ENCODE results near the gene ZNF185. TPM values are rescaled to one million over a fixed set of nuclear protein-coding genes. Genes with fewer than 3 reads are reported as not detected.

Gene ZNF185
- 1 to 10 TPM; 1.4 to 2.4 (median 1.4) TPM for total RNA-seq
- polyA plus RNA-seq, result 0.86 TPM
- long read RNA-seq, donor 1, partial matches to known transcripts, result 1 of 3 reads
- long read RNA-seq, donor 1, other reads (novel, unspliced or antisense), result 1 of 3 reads
- long read RNA-seq, donor 2, partial matches to known transcripts, result 0 of 1 reads
- long read RNA-seq, donor 2, other reads (novel, unspliced or antisense), result 1 of 1 reads
- long read RNA-seq, donor 3, partial matches to known transcripts, result 0 of 5 reads
- long read RNA-seq, donor 3, other reads (novel, unspliced or antisense), result 3 of 5 reads
- long read RNA-seq, donor 4, full-length matches to known transcripts, result 1 of 3 reads
- long read RNA-seq, donor 4, partial matches to known transcripts, result 0 of 3 reads
- long read RNA-seq, donor 4, other reads (novel, unspliced or antisense), result 2 of 3 reads

DNA sequence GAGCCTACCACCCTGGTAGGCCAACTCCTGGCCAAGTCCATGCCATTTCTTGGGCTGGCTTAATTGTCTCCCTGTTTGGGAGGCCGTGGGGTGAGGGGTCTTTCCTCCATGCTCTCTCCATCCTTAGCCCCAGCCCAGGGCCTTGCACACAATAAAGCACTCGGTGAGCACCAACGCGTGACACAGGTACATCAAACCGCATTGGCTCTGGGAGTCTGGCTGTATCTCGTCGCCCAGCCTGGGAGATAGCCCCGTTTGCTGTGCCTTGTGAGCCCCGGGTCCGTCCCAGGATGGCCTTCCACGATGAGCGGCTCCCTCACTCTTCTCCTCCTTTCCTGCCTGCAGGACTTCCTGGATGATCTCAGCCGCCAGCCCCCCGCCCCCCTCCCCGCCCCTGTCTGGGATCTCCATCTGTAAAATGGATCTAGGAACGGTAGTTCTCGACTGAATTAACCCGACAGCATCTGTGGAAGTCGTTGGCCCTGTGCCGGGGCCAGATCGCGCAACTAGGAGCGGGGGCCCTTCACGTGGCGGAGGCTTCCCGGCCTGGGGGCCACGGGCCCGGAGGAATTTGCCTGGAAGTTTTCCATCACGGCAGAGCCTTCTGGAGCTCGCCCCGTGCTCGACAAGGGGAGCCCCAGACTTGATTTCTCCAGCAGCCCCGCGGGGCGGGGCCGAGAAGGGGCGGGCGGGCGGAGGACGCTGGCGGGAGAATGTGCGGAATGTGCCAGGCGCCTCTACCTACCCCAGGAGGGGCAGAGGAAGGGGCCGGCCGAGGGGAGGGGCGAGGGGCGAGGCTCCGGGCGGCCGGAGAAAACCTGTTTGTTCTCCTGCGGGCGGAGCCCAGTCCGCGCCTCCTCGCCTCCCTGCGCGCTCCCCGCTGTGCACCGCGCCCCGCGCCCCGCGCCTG is at the start of gene ZNF185:
TSS of gene ZNF185 (plus strand) at position 846 of the 910 bp plus-strand sequence. CDS start 16,423 bp downstream, outside the sequence.
- Histone ChIP-seq H3K4me1 (ENCODE audit: control insufficient read depth, insufficient read depth, low read length) (no peaks in the 10 kb centered on the region), H3K4me3 (ENCODE audit: low read length) (peak within 1 kb of the TSS; percentile 51), H3K9me3 (ENCODE audit: control insufficient read depth, low read length) (no peaks in the 10 kb centered on the region), H3K27me3 (ENCODE audit: control insufficient read depth, insufficient read depth) (no peaks in the 10 kb centered on the region), H3K27ac (ENCODE audit: low read length) (no peak within 1 kb of the TSS)
- intact Hi-C loops (cut with DNase I), result no loop called here
- 18% methylated on average over 50 of the region's 64 CpGs for WGBS
- DNase-seq (peak in 1 of 3 donors; percentile 55), ATAC-seq (no peak)

DNA sequence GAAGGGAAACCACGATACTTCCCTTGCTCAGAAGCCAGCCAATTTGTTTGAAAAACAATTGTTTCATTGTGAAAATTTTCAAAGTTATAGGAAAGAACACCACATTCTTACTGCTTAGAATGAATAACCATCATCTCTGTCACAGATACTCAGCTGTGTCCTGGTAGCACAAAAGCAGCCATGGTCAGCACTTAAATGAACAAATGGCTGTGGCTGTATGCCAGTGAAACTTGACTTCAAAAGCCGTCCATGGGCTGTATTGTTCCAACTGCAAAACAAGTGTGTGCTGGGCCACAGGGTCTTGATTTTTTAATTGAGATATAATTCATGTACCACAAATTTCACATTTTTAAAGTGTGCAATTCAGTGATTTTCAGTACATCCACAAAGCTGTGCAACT is 47.4 kb upstream of the ZNF185 start:
- DNase-seq (no peak), ATAC-seq (no peak)
- Histone ChIP-seq H3K9me3 (ENCODE audit: control insufficient read depth, low read length) (no peaks in the 10 kb centered on the region), H3K27ac (ENCODE audit: low read length) (no peak overlapping the region), H3K4me1 (ENCODE audit: control insufficient read depth, insufficient read depth, low read length) (peaks cover 1% of the 10 kb centered on the region), H3K27me3 (ENCODE audit: control insufficient read depth, insufficient read depth) (no peaks in the 10 kb centered on the region), H3K4me3 (ENCODE audit: low read length) (no peak overlapping the region)
- WGBS, result 65% methylated on average over 2 of the region's 2 CpGs
- intact Hi-C loops (cut with DNase I), result no loop called here

DNA sequence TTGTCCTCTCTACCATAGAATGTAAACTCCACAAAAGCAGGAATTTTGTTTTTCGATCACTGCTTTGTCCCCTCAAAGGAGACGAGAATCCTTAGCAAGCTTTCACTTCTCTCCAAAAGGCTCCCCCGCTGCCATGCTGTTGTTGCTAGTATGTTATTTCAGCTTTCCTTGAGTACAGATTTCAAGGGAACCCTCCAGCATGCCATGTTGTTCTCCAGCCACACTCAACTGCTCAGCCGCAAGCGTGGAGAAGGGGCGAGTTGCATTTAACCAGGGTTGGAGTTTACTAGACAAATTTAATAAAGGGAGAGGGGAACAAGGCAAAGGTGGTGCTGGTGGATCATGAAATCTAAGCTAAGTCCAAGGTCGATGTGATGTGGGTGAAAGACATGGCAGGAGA is 43.9 kb upstream of the ZNF185 start:
- ATAC-seq, result no peak
- no peak for DNase-seq
- H3K4me3 ChIP-seq (ENCODE audit: low read length), result no peak overlapping the region
- no peaks in the 10 kb centered on the region for H3K27me3 ChIP-seq (ENCODE audit: control insufficient read depth, insufficient read depth)
- intact Hi-C loops (cut with DNase I), result no loop called here
- peaks cover 1% of the 10 kb centered on the region for H3K4me1 ChIP-seq (ENCODE audit: control insufficient read depth, insufficient read depth, low read length)
- 95% methylated on average over 7 of the region's 7 CpGs for WGBS
- H3K9me3 ChIP-seq (ENCODE audit: control insufficient read depth, low read length), result no peaks in the 10 kb centered on the region
- no peak overlapping the region for H3K27ac ChIP-seq (ENCODE audit: low read length)

DNA sequence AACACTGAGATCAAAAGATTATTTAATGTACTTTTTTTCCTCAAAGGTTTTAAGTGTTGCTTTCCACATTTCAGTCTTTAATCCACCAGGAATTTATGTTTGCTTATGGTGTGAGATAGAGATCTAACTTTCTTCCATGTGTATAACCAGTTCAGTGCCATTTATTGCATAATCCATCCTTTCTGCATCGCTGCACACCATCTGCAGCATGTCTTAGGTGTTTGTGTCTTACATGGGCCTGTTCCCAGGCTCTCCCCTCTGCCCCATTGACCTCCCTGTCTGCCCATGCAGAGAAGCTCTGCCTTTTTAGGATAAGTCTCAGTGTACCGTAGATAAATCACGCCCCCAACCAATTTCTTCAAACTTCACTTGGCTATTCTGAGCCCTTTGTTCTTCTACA is 36.8 kb upstream of the ZNF185 start:
- 73% methylated on average over 3 of the region's 3 CpGs for WGBS
- Histone ChIP-seq H3K9me3 (ENCODE audit: control insufficient read depth, low read length) (no peaks in the 10 kb centered on the region), H3K4me3 (ENCODE audit: low read length) (no peak overlapping the region), H3K27ac (ENCODE audit: low read length) (no peak overlapping the region), H3K27me3 (ENCODE audit: control insufficient read depth, insufficient read depth) (no peaks in the 10 kb centered on the region), H3K4me1 (ENCODE audit: control insufficient read depth, insufficient read depth, low read length) (no peaks in the 10 kb centered on the region)
- intact Hi-C loops (cut with DNase I), result no loop called here
- ATAC-seq (no peak), DNase-seq (no peak)

DNA sequence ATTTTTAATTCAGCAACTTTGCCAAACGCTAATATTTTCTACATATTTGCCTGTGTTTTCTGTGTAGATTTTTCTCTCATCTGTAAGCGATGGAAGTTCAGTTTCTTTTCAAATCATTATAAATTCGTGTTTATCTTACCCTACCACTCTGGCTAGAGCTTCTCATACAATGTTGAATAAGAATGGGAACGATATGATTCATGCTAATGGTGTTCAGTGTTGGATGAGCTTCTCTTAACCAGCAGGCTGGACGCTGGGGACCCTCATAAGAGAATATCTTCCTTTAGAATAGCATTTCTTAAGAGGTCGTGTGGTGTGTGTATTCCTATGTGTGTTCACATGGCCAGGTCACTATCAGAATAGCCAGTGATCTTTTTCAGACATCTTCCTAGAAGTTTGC is 36.0 kb upstream of the ZNF185 start:
- Histone ChIP-seq H3K4me3 (ENCODE audit: low read length) (no peak overlapping the region), H3K9me3 (ENCODE audit: control insufficient read depth, low read length) (no peaks in the 10 kb centered on the region), H3K27ac (ENCODE audit: low read length) (no peak overlapping the region), H3K4me1 (ENCODE audit: control insufficient read depth, insufficient read depth, low read length) (no peaks in the 10 kb centered on the region), H3K27me3 (ENCODE audit: control insufficient read depth, insufficient read depth) (no peaks in the 10 kb centered on the region)
- WGBS, result 83% methylated on average over 6 of the region's 6 CpGs
- no peak for ATAC-seq
- intact Hi-C loops (cut with DNase I), result no loop called here
- no peak for DNase-seq

DNA sequence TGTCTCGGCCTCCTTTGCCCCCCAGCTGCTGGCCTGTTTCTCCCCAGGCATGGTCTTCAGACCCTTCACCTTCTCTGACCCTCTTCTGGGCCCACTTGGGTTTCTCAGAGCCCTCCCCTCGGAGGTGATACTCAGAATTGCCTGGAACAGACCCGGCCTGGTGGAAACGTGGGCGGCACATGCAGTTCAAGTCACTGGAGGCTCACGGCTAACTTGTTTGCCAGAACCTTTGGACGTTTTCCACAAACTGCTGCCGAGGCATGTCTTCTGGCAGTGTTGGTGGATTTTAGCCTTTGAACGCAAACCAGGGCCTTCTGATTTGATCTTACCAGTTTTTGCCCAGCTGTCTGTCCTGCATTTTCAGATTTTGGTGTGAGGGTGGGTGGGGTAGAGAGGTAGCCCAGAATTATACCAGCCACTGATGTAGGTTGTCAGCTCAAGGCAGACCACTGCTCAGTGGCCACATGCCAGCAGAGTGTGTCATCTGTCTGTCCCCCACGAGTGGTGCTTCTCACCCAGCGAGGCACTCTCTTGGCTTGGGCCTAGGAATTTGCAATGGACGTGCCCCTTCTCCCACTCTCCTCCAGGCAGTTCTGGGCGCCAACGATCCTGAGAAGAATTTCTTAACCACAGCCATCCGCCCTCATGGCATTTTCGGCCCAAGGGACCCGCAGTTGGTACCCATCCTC is 32.5 kb upstream of the ZNF185 start:
- peak in 2 of 3 donors; percentile 24 to 69 for DNase-seq
- H3K9me3 ChIP-seq (ENCODE audit: control insufficient read depth, low read length), result no peaks in the 10 kb centered on the region
- peak in 1 of 2 donors; percentile 40 for ATAC-seq
- H3K27me3 ChIP-seq (ENCODE audit: control insufficient read depth, insufficient read depth), result no peaks in the 10 kb centered on the region
- no peak overlapping the region for H3K27ac ChIP-seq (ENCODE audit: low read length)
- no peaks in the 10 kb centered on the region for H3K4me1 ChIP-seq (ENCODE audit: control insufficient read depth, insufficient read depth, low read length)
- intact Hi-C loops (cut with DNase I), result no loop called here
- 80% methylated on average over 17 of the region's 17 CpGs for WGBS
- no peak overlapping the region for H3K4me3 ChIP-seq (ENCODE audit: low read length)

DNA sequence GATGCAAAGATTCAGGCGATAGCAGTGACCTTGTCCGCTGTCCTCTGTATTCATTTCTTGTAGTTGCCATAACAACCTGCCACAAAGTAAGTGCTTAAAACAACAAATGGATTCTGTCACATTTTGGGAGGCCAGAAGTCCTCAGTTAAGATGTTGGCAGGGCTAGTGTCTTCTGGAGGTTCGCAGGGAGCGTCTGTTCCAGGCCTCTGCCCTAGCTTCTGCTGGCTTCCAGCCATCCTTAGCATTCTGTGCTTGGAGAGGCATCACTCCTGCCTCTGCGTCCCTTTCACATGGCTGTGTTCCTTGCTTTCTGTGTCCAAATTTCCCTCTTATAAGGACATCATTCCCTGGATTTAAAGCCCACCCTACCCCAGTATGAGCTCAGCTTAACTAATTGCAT is 31.5 kb upstream of the ZNF185 start:
- no peak for ATAC-seq

DNA sequence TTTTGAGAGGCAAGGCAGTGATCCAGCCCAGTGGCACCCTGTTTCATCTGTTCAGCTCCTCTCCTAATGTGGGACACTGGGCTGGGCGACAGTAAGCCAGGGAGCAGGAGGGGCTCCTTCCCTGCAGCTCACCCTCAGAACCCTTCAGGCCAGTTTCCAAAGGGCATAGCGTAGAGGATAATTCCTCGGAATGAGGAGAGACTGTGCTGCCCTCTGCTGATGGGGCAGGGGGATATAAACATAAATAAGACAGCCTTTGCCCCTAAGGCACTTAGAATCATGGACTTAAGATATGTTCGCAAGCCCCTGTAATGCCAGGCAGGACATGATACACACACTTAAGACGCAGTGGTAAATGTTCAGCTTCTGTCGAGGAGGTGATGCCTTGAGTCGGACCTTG is 27.9 kb upstream of the ZNF185 start:
- DNase-seq (no peak), ATAC-seq (no peak)
- Histone ChIP-seq H3K4me3 (ENCODE audit: low read length) (no peak overlapping the region), H3K4me1 (ENCODE audit: control insufficient read depth, insufficient read depth, low read length) (no peaks in the 10 kb centered on the region), H3K27me3 (ENCODE audit: control insufficient read depth, insufficient read depth) (no peaks in the 10 kb centered on the region), H3K9me3 (ENCODE audit: control insufficient read depth, low read length) (no peaks in the 10 kb centered on the region), H3K27ac (ENCODE audit: low read length) (no peak overlapping the region)
- intact Hi-C loops (cut with DNase I), result no loop called here
- WGBS, result 86% methylated on average over 7 of the region's 7 CpGs

More for the DNA sequence above, 31.5 kb upstream of the ZNF185 start:
- H3K9me3 ChIP-seq (ENCODE audit: control insufficient read depth, low read length), result no peaks in the 10 kb centered on the region
- 86% methylated on average over 5 of the region's 5 CpGs for WGBS
- H3K27me3 ChIP-seq (ENCODE audit: control insufficient read depth, insufficient read depth), result no peaks in the 10 kb centered on the region
- no peaks in the 10 kb centered on the region for H3K4me1 ChIP-seq (ENCODE audit: control insufficient read depth, insufficient read depth, low read length)
- H3K27ac ChIP-seq (ENCODE audit: low read length), result no peak overlapping the region
- DNase-seq, result no peak
- H3K4me3 ChIP-seq (ENCODE audit: low read length), result no peak overlapping the region
- intact Hi-C loops (cut with DNase I), result no loop called here

DNA sequence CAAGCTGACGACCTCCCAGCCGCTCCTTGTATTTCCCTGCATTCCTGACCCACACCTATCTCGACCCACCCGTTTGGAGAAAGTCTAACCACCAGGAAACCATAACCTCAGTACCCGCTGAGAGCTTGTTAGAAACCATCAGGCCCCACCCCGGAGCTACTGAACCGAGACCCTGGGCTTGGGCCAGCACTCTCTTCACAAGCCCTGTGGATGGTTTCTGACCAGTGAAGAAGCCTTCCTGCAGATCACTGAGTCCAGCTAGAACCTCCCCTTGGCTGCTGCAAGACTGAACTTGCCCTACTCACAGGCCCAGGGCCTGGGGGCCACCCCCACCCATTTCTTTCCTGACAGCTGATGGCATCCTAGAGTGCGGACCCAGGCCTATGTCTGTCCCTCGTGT is 26.6 kb upstream of the ZNF185 start:
- Histone ChIP-seq H3K27ac (ENCODE audit: low read length) (no peak overlapping the region), H3K4me1 (ENCODE audit: control insufficient read depth, insufficient read depth, low read length) (no peaks in the 10 kb centered on the region), H3K27me3 (ENCODE audit: control insufficient read depth, insufficient read depth) (no peaks in the 10 kb centered on the region), H3K4me3 (ENCODE audit: low read length) (no peak overlapping the region), H3K9me3 (ENCODE audit: control insufficient read depth, low read length) (no peaks in the 10 kb centered on the region)
- ATAC-seq, result no peak
- intact Hi-C loops (cut with DNase I), result no loop called here
- 81% methylated on average over 9 of the region's 9 CpGs for WGBS
- DNase-seq, result no peak

DNA sequence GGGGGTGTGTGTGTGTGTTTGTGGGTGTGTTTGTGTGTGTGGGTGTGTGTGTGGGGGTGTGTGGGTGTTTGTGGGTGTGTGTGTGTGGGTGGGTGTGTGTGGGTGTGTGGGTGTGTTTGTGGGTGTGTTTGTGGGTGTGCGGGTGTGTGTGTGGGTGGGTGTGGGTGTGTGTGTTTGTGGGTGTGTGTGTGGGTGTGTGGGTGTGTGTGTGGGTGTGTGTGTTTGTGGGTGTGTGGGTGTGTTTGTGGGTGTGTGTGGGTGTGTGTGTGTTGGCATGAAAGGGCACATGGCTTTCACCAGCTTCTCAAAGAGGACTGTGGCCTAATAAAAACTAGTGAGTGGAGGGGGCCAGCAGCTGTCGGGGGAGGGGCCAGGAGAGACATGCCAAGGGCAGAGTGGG is 25.3 kb upstream of the ZNF185 start:
- DNase-seq (no peak), ATAC-seq (no peak)
- no peaks in the 10 kb centered on the region for H3K4me1 ChIP-seq (ENCODE audit: control insufficient read depth, insufficient read depth, low read length)
- intact Hi-C loops (cut with DNase I), result no loop called here
- H3K27ac ChIP-seq (ENCODE audit: low read length), result no peak overlapping the region
- no peaks in the 10 kb centered on the region for H3K27me3 ChIP-seq (ENCODE audit: control insufficient read depth, insufficient read depth)
- WGBS, result 95% methylated on average over 1 of the region's 2 CpGs
- no peak overlapping the region for H3K4me3 ChIP-seq (ENCODE audit: low read length)
- no peaks in the 10 kb centered on the region for H3K9me3 ChIP-seq (ENCODE audit: control insufficient read depth, low read length)

DNA sequence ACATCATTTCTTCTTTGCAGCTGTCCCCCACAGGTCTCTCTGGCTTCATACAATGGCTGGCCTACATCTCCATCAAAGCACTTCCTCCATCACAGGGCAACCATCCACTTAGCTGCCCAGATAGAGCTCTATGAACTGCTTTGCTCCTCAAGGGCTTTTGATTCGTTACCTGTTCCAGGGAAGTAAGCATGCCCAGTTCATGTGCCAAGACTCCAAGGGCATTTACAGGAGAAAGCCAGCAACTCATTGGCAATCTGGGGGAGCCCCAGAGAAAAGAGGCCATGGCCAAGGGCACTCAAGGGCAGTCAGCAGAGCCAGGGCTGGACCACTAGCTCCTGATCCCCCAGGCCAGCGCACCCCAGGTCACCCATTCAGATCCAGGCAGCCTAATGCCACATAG is 24.5 kb upstream of the ZNF185 start:
- Histone ChIP-seq H3K27ac (ENCODE audit: low read length) (no peak overlapping the region), H3K9me3 (ENCODE audit: control insufficient read depth, low read length) (no peaks in the 10 kb centered on the region), H3K4me3 (ENCODE audit: low read length) (no peak overlapping the region), H3K4me1 (ENCODE audit: control insufficient read depth, insufficient read depth, low read length) (no peaks in the 10 kb centered on the region), H3K27me3 (ENCODE audit: control insufficient read depth, insufficient read depth) (no peaks in the 10 kb centered on the region)
- intact Hi-C loops (cut with DNase I), result no loop called here
- DNase-seq (no peak), ATAC-seq (no peak)
- WGBS, result 87% methylated on average over 2 of the region's 2 CpGs

Measured in right cardiac atrium (tissue), 5 donors.